HepG2 (cell line): Measurements from ENCODE around the gene GLIS2. TPM values are rescaled to one million over a fixed set of nuclear protein-coding genes. Genes with fewer than 3 reads are reported as not detected.

Experiments used
- ATAC-seq: fragments of 200-7000 bp; cut with Tn5 transposase; 3 replicates; pipeline ENCODE4 v1.9.1; 2020; ENCODE audit warnings: mild to moderate bottlenecking, moderate library complexity
- BruUV-seq: library from RNA; stranded (reverse); fragments of 400-500 nt; replicated peaks from 2 replicates; lab custom pipeline; 2021; lab: Mats Ljungman, UMichigan
- CTCF ChIA-PET: fragments of 300-600 bp; formaldehyde crosslinking; extraction: SDS; loops from one replicate; lab custom pipeline; 2021; ENCODE audit warnings: low total read pairs, inconsistent platforms, low intra/inter-chr PET ratio; lab: Yijun Ruan, JAX
- POLR2A ChIA-PET: fragments of 350-600 bp; sonication (Branson Sonifier 250); formaldehyde crosslinking; loops from one replicate; lab custom pipeline; 2020; ENCODE audit warnings: antibody characterized with exemption, inconsistent platforms; lab: Yijun Ruan, JAX
- DNase-seq: peaks from one replicate; pipeline ENCODE4 v3.0.0-alpha.2; 2015; ENCODE audit warnings: low spot score
- FAIRE-seq: peaks from 3 replicates; lab custom pipeline; 2011; peaks lifted over from hg19 to GRCh38; lab: Jason Lieb, UNC
- H2AFZ ChIP-seq: one replicate; pipeline ENCODE4 v1.6.1; 2011; ENCODE audit warnings: low read length, inconsistent platforms
- H3K27ac ChIP-seq: fragments of 300-600 bp; 3 replicates; pipeline ENCODE4 v1.8.0; 2011; ENCODE audit warnings: mixed run types, mild to moderate bottlenecking, mixed read lengths, low read length, inconsistent platforms; ENCODE audit not compliant: insufficient read depth; ENCODE audit errors: extremely low read length
- H3K27me3 ChIP-seq, 2 experiments: fragments of 200-600 bp in 1 of 2; 2 replicates in 1 of 2; 3 replicates in 1 of 2; pipeline versions ENCODE4 v1.6.0 to v1.8.0; 2011; ENCODE audit warnings: low read length in 2 of 2, mild to moderate bottlenecking in 2 of 2, moderate library complexity in 2 of 2, inconsistent platforms in 1 of 2; ENCODE audit not compliant: insufficient read depth in 2 of 2, control insufficient read depth in 1 of 2
- H3K36me3 ChIP-seq, 2 experiments: fragments of 200-600 bp in 1 of 2; replicated peaks in 1 of 2; 2 replicates in 1 of 2; 3 replicates in 1 of 2; pipeline versions ENCODE4 v1.5.1 to v1.8.0; 2011; ENCODE audit warnings: low read length in 2 of 2, inconsistent platforms in 1 of 2; ENCODE audit not compliant: insufficient read depth in 2 of 2, control insufficient read depth in 1 of 2
- H3K4me1 ChIP-seq: 2 replicates; pipeline ENCODE4 v1.5.1; 2012; ENCODE audit warnings: low read length, inconsistent platforms; ENCODE audit not compliant: insufficient read depth
- H3K4me2 ChIP-seq: 2 replicates; pipeline ENCODE4 v1.6.0; 2011; ENCODE audit warnings: low read depth, low read length, inconsistent platforms
- H3K4me3 ChIP-seq, 3 experiments: fragments of 200-600 bp in 1 of 3; sonication (generic), shearing (Covaris generic) in 1 of 3; replicated peaks in 1 of 3; 2 replicates each; pipeline ENCODE4 v1.5.1; 2011 to 2016; ENCODE audit warnings: low read length in 3 of 3, inconsistent platforms in 2 of 3, low read depth in 2 of 3, mild to moderate bottlenecking in 2 of 3, control low read depth in 1 of 3, mixed read lengths in 1 of 3; ENCODE audit not compliant: insufficient read depth in 1 of 3
- H3K79me2 ChIP-seq: one replicate; pipeline ENCODE4 v1.6.1; 2011; ENCODE audit warnings: low read length, inconsistent platforms; ENCODE audit not compliant: insufficient read depth
- H3K9ac ChIP-seq: 2 replicates; pipeline ENCODE4 v1.6.0; 2011; ENCODE audit warnings: mild to moderate bottlenecking, low read depth, low read length, inconsistent platforms; ENCODE audit not compliant: insufficient read depth
- H3K9me3 ChIP-seq: 2 replicates; pipeline ENCODE4 v1.5.1; 2012; ENCODE audit warnings: mild to moderate bottlenecking, low read length
- H4K20me1 ChIP-seq: 2 replicates; pipeline ENCODE4 v1.6.0; 2011; ENCODE audit warnings: inconsistent platforms, mild to moderate bottlenecking, low read length, moderate library complexity; ENCODE audit not compliant: insufficient read depth
- CBFB ChIP-seq: sonication (generic); formaldehyde crosslinking; IDR thresholded peaks from 2 replicates; pipeline ENCODE4 v1.4.0; 2020; ENCODE audit warnings: missing genetic modification reagents
- FOXJ3 ChIP-seq: sonication (generic); formaldehyde crosslinking; IDR thresholded peaks from 2 replicates; pipeline ENCODE4 v1.4.0; 2020; ENCODE audit warnings: missing genetic modification reagents, mild to moderate bottlenecking, borderline replicate concordance
- GPN1 ChIP-seq: sonication (generic); formaldehyde crosslinking; IDR thresholded peaks from 2 replicates; pipeline ENCODE4 v1.5.1; 2020; ENCODE audit warnings: missing genetic modification reagents, borderline replicate concordance
- GTF3A ChIP-seq: sonication (generic); formaldehyde crosslinking; conservative IDR thresholded peaks from 2 replicates; pipeline ENCODE4 v1.4.0; 2020; ENCODE audit warnings: mild to moderate bottlenecking, missing genetic modification reagents
- HCFC1 ChIP-seq: fragments of 150-350 bp; IDR thresholded peaks from 2 replicates; pipeline ENCODE4 v1.6.1; 2014; ENCODE audit warnings: low read depth, low read length
- HDAC1 ChIP-seq: sonication (generic); formaldehyde crosslinking; IDR thresholded peaks from 2 replicates; pipeline ENCODE4 v1.5.1; 2020; ENCODE audit warnings: mild to moderate bottlenecking, missing genetic modification reagents
- POLR2G ChIP-seq: fragments of 200-400 bp; formaldehyde crosslinking; IDR thresholded peaks from 2 replicates; pipeline ENCODE4 v1.6.1; 2018; ENCODE audit warnings: mild to moderate bottlenecking, low read depth, low read length, moderate library complexity
- TBP ChIP-seq: sonication (generic); formaldehyde crosslinking; IDR thresholded peaks from 2 replicates; pipeline ENCODE4 v1.5.0; 2020; ENCODE audit warnings: missing genetic modification reagents
- TMF1 ChIP-seq: sonication (generic); formaldehyde crosslinking; IDR thresholded peaks from 2 replicates; pipeline ENCODE4 v1.8.1; 2022; ENCODE audit warnings: low read depth, missing genetic modification reagents
- XRCC5 ChIP-seq: fragments of 200-400 bp; formaldehyde crosslinking; optimal IDR thresholded peaks from 2 replicates; pipeline ENCODE3; 2017; ENCODE audit warnings: mild to moderate bottlenecking, low read length
- ZNF552 ChIP-seq: sonication (generic); formaldehyde crosslinking; IDR thresholded peaks from 2 replicates; pipeline ENCODE4 v1.9.0; 2022; ENCODE audit warnings: missing genetic modification reagents, mild to moderate bottlenecking, borderline replicate concordance
- ZNF562 ChIP-seq: sonication (generic); formaldehyde crosslinking; IDR thresholded peaks from 2 replicates; pipeline ENCODE4 v1.8.0; 2022; ENCODE audit warnings: missing genetic modification reagents, borderline replicate concordance
- ZNF572 ChIP-seq: sonication (generic); formaldehyde crosslinking; IDR thresholded peaks from 2 replicates; pipeline ENCODE4 v1.5.1; 2020; ENCODE audit warnings: mild to moderate bottlenecking, missing genetic modification reagents
- ZNF850 ChIP-seq: sonication (generic); formaldehyde crosslinking; conservative IDR thresholded peaks from 2 replicates; pipeline ENCODE4 v1.9.0; 2021; ENCODE audit warnings: mild to moderate bottlenecking, missing genetic modification reagents
- ZSCAN30 ChIP-seq: sonication (generic); formaldehyde crosslinking; IDR thresholded peaks from 2 replicates; pipeline ENCODE4 v1.5.0; 2020; ENCODE audit warnings: mild to moderate bottlenecking, missing genetic modification reagents
- WGBS: methylation state at CpG from one replicate; pipeline ENCODE4 v1.1.6; 2017; ENCODE audit warnings: low lambda C conversion rate; 5-methylcytosine and 5-hydroxymethylcytosine counted together
- in situ Hi-C: cut with HindIII; loops from 2 replicates; pipeline ENCODE4 v1.10.0; 2017; ENCODE audit warnings: low pct_unique_long_range_greater_than_20kb; ENCODE audit not compliant: extremely low pct_ligation_motif_present
- intact Hi-C: fragments of 100-400 bp; cut with micrococcal nuclease; formaldehyde crosslinking; loops from one replicate; pipeline ENCODE4 v1.10.0; 2022; ENCODE audit not compliant: unreplicated experiment
- polyA plus RNA-seq, 8 experiments: library from polyadenylated mRNA; depleted of rRNA in 3 of 8; stranded (reverse) in 7 of 8; unstranded in 1 of 8; fragments of >200 nt; fragmentation: Illumina TruSeq in 4 of 8; extraction: Trizol in 4 of 8; gene quantifications; 2 replicates each; pipeline versions ENCODE4 v1.2.1 to v1.2.3, GENCODE V29; 2011 to 2016; ENCODE audit warnings: low read depth in 4 of 8, missing spikeins in 1 of 8, mixed read lengths in 1 of 8; ENCODE audit not compliant: insufficient read depth in 1 of 8
- total RNA-seq, 5 experiments: library from RNA; depleted of rRNA; stranded (reverse); fragments of >200 nt; fragmentation: Illumina TruSeq; extraction: Trizol; gene quantifications; 2 replicates each; pipeline ENCODE4 v1.2.3, GENCODE V29; 2016; ENCODE audit warnings: low read depth in 1 of 5
- TF ChIP-seq, protein P1 (sequence below): sonication (generic); formaldehyde crosslinking; IDR thresholded peaks from 2 replicates; pipeline ENCODE4 v1.5.1; 2020; ENCODE audit warnings: missing genetic modification reagents, mild to moderate bottlenecking, borderline replicate concordance
- TF ChIP-seq, protein P2 (sequence below): sonication (generic); formaldehyde crosslinking; IDR thresholded peaks from 2 replicates; pipeline ENCODE4 v1.5.1; 2020; ENCODE audit warnings: mild to moderate bottlenecking, missing genetic modification reagents, moderate library complexity
- TF ChIP-seq, protein P3 (sequence below): sonication (generic); formaldehyde crosslinking; IDR thresholded peaks from 2 replicates; pipeline ENCODE4 v1.5.0; 2020; ENCODE audit warnings: mild to moderate bottlenecking, low read depth, missing genetic modification reagents, borderline replicate concordance

GLIS2 gene
- total and polyA plus RNA-seq, 2 of the 13 experiments (the other 11 are each of a cell fraction or from before 2014, with no cell fraction given) = 0.28 to 0.29 TPM

DNA sequence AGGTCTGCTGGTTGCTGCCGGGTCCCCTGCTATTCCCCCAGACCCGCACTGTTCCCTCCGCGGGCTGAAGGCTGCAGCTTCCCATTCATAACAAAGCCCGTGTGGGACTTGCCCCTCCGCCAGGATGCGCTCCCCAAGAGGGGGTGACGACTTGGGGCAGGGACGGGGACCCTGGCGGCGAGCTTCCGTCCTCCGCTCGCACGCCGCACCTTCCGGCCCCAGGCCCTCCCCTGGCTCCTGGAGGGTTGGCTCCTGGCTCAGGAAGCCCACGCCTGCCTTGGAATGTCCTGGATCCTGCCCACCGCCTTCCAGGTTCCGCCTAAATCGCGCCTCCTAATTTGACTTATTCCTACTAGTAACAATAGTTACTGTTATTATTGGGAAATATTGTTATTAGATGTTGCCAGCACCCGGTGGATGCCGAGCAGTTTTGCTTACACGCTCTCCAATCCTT, 42.0 kb upstream of the GLIS2 start (continued):
- peak; percentile 55; the same call in 1 of the 2 replicates for TF ChIP-seq POLR2G
- no peak for TF ChIP-seq ZNF562 (CRISPR knock-in tag)
- no peak for TF ChIP-seq ZNF552
- no peak for TF ChIP-seq XRCC5
- peak; percentile 52; the same call in 1 of the 2 replicates for TF ChIP-seq HDAC1 (CRISPR knock-in tag)
- TF ChIP-seq FOXJ3 (CRISPR knock-in tag) = no peak
- no peak for TF ChIP-seq TMF1 (CRISPR knock-in tag)
- TF ChIP-seq, all 625 proteins: peak for 60

DNA sequence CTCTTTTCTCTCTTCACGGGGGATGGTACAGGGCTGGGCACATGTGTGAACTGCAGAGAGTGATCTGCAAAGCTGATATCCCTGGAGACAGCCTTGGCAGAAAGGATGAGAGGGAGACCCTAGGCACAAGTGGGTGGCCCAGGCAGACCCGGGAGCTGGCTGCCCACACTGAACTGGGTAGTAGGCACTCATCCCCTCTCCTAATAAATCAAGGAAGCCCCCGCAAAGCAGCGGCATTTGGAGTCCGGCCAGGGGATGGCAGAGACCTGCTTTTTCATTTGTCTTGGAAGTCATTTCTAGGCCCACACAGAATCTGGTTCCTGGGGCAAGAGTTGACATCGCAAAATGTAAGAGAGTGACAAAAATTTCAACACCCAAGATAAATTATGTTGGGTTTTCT, 40.0 kb upstream of the GLIS2 start:
- Histone ChIP-seq H3K27me3 (no peaks in the 10 kb centered on the region; a peak in 1 of 5 replicates), H3K79me2 (peaks cover 7% of the 10 kb centered on the region), H3K4me1 (peaks cover 48% of the 10 kb centered on the region), H4K20me1 (no peaks in the 10 kb centered on the region), H3K36me3 (no peaks in the 10 kb centered on the region), H3K4me2 (no peak overlapping the region), H3K27ac (no peak overlapping the region), H3K9ac (no peak overlapping the region), H2AFZ (no peak overlapping the region), H3K4me3 (no peak overlapping the region), H3K9me3 (peaks cover 4% of the 10 kb centered on the region; the same call in 1 of the 2 replicates)
- 65% methylated on average over 6 of the region's 6 CpGs for WGBS
- intact Hi-C loops = loop anchor here (2.0 kb wide), 1 partner anchor 19 kb away; no protein-coding TSS in a partner anchor
- ATAC-seq (no peak), FAIRE-seq (no peak), DNase-seq (no peak)
- TF ChIP-seq TBP (CRISPR knock-in tag) (no peak), GPN1 (no peak), CBFB (no peak), ZNF850 (CRISPR knock-in tag) (no peak), ZNF572 (no peak), ZSCAN30 (CRISPR knock-in tag) (no peak), HCFC1 (no peak), GTF3A (CRISPR knock-in tag) (no peak)
- TF ChIP-seq, protein P1, sequence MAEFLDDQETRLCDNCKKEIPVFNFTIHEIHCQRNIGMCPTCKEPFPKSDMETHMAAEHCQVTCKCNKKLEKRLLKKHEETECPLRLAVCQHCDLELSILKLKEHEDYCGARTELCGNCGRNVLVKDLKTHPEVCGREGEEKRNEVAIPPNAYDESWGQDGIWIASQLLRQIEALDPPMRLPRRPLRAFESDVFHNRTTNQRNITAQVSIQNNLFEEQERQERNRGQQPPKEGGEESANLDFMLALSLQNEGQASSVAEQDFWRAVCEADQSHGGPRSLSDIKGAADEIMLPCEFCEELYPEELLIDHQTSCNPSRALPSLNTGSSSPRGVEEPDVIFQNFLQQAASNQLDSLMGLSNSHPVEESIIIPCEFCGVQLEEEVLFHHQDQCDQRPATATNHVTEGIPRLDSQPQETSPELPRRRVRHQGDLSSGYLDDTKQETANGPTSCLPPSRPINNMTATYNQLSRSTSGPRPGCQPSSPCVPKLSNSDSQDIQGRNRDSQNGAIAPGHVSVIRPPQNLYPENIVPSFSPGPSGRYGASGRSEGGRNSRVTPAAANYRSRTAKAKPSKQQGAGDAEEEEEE (CRISPR knock-in tag) = no peak
- TF ChIP-seq, protein P2, sequence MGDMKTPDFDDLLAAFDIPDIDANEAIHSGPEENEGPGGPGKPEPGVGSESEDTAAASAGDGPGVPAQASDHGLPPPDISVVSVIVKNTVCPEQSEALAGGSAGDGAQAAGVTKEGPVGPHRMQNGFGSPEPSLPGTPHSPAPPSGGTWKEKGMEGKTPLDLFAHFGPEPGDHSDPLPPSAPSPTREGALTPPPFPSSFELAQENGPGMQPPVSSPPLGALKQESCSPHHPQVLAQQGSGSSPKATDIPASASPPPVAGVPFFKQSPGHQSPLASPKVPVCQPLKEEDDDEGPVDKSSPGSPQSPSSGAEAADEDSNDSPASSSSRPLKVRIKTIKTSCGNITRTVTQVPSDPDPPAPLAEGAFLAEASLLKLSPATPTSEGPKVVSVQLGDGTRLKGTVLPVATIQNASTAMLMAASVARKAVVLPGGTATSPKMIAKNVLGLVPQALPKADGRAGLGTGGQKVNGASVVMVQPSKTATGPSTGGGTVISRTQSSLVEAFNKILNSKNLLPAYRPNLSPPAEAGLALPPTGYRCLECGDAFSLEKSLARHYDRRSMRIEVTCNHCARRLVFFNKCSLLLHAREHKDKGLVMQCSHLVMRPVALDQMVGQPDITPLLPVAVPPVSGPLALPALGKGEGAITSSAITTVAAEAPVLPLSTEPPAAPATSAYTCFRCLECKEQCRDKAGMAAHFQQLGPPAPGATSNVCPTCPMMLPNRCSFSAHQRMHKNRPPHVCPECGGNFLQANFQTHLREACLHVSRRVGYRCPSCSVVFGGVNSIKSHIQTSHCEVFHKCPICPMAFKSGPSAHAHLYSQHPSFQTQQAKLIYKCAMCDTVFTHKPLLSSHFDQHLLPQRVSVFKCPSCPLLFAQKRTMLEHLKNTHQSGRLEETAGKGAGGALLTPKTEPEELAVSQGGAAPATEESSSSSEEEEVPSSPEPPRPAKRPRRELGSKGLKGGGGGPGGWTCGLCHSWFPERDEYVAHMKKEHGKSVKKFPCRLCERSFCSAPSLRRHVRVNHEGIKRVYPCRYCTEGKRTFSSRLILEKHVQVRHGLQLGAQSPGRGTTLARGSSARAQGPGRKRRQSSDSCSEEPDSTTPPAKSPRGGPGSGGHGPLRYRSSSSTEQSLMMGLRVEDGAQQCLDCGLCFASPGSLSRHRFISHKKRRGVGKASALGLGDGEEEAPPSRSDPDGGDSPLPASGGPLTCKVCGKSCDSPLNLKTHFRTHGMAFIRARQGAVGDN (CRISPR knock-in tag) = no peak
- TF ChIP-seq, protein P3, sequence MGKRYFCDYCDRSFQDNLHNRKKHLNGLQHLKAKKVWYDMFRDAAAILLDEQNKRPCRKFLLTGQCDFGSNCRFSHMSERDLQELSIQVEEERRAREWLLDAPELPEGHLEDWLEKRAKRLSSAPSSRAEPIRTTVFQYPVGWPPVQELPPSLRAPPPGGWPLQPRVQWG (CRISPR knock-in tag) = no peak
- no TSS peak for BruUV-seq
- ChIA-PET POLR2A (interaction anchor here (1.3 kb wide), 1 partner anchor 52 kb away, joined by 3 read pairs; no protein-coding TSS in a partner anchor), CTCF (no interaction called here)
- in situ Hi-C loops = loop anchor here (10.0 kb wide), 1 partner anchor 49 kb away; no protein-coding TSS in a partner anchor
